GM23248 (cell line): ENCODE results near the gene PPFIA4.

ENCODE experiments used
- EZH2 ChIP-seq: fragments of 200-600 bp; sonication (generic); IDR thresholded peaks from 2 replicates; pipeline ENCODE4 v1.6.1; 2018; ENCODE audit warnings: antibody characterized with exemption, mild to moderate bottlenecking; ENCODE audit not compliant: insufficient read depth, poor library complexity, severe bottlenecking
- EZH2phosphoT487 ChIP-seq: fragments of 200-600 bp; sonication (generic); IDR thresholded peaks from 2 replicates; pipeline ENCODE4 v1.6.1; 2018; ENCODE audit warnings: antibody characterized with exemption, moderate library complexity, mild to moderate bottlenecking, low read depth; ENCODE audit not compliant: insufficient read depth

- TF ChIP-seq EZH2 (no peak), EZH2phosphoT487 (no peak)
Observed at GRCh38 chr1:203086992-203087763, 60.9 kb downstream of the PPFIA4 start.
